Suprapubic skin (tissue), 4 donors: ENCODE results near the gene DNMBP.

Source experiments
- POLR2A ChIP-seq, 2 donors: fragments of 450-650 bp; IDR thresholded peaks; one replicate each; pipeline ENCODE4 v1.6.1; 2017; ENCODE audit warnings: antibody characterized with exemption in 2 of 2, mild to moderate bottlenecking in 2 of 2, moderate library complexity in 2 of 2
- POLR2AphosphoS5 ChIP-seq, 3 donors: sonication (generic); formaldehyde crosslinking; IDR thresholded peaks; one replicate each; pipeline ENCODE4 v1.6.1; 2017; ENCODE audit warnings: antibody characterized with exemption in 3 of 3
- TF ChIP-seq, protein P1 (sequence below), 2 donors: fragments of 200-600 bp in 1 of 2; fragments of 450-650 bp in 1 of 2; sonication (generic) in 1 of 2; IDR thresholded peaks; one replicate each; pipeline ENCODE4 v1.5.1; 2016 to 2019; ENCODE audit warnings: antibody characterized with exemption in 2 of 2, mild to moderate bottlenecking in 1 of 2, moderate library complexity in 1 of 2

DNA sequence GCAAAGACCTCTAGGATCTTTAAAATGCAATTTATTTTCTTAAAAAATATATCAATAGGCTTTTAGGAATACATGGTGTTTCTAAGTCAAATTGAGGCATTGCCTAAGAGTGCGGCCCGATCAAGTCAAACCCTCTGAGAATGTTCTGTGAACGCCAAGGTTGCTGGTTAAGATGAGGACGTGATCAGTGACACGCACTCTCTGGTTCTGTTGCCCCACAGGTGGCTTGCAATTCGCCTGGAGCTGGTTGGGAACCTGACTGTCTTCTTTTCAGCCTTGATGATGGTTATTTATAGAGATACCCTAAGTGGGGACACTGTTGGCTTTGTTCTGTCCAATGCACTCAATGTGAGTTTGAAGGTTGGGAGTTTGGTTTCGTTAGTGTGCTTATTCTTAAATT, 168.0 kb downstream of the DNMBP start:
- TF ChIP-seq POLR2AphosphoS5 (IDR thresholded peaks at IDR 0.05), result no peak
- no peak for TF ChIP-seq POLR2A (IDR thresholded peaks at IDR 0.05)
- TF ChIP-seq, protein P1, sequence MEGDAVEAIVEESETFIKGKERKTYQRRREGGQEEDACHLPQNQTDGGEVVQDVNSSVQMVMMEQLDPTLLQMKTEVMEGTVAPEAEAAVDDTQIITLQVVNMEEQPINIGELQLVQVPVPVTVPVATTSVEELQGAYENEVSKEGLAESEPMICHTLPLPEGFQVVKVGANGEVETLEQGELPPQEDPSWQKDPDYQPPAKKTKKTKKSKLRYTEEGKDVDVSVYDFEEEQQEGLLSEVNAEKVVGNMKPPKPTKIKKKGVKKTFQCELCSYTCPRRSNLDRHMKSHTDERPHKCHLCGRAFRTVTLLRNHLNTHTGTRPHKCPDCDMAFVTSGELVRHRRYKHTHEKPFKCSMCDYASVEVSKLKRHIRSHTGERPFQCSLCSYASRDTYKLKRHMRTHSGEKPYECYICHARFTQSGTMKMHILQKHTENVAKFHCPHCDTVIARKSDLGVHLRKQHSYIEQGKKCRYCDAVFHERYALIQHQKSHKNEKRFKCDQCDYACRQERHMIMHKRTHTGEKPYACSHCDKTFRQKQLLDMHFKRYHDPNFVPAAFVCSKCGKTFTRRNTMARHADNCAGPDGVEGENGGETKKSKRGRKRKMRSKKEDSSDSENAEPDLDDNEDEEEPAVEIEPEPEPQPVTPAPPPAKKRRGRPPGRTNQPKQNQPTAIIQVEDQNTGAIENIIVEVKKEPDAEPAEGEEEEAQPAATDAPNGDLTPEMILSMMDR (IDR thresholded peaks at IDR 0.05), result no peak
